Measurements from ENCODE around the gene BCL2L13. TPM values are rescaled to one million over a fixed set of nuclear protein-coding genes. Genes with fewer than 3 reads are reported as not detected.

The BCL2L13 gene
- polyA plus RNA-seq, 1 donor (not counting 4 experiments of a cell fraction or from before 2014, with no cell fraction given) = 51.0 TPM

GRCh38 chr22:17710023-17710422 lies 71.5 kb downstream of the BCL2L13 start:
- Histone ChIP-seq H3K9me1 (ENCODE audit: control insufficient read depth, extremely low read depth, insufficient read depth, low read length) (no peaks in the 10 kb centered on the region), H3K4me3 (ENCODE audit: control insufficient read depth in 2 of 3, extremely low read depth in 1 of 3, insufficient read depth in 2 of 3, low read depth in 1 of 3, low read length in 3 of 3) (no peak overlapping the region)

GRCh38 chr22:17712441-17712840 lies 73.9 kb downstream of the BCL2L13 start:
- dilution Hi-C loops (cut with MboI; ENCODE audit: extremely low pct_ligation_motif_present, low sequenced_read_pairs) = no loop called here
- H3K4me2 ChIP-seq (ENCODE audit: control insufficient read depth, extremely low read depth, insufficient read depth, low read depth, low read length) = no peak overlapping the region
- H3K9me3 ChIP-seq (ENCODE audit: control insufficient read depth, low read depth, low read length) = no peaks in the 10 kb centered on the region
- no peaks in the 10 kb centered on the region for H3K4me1 ChIP-seq (ENCODE audit: control insufficient read depth, extremely low read depth, insufficient read depth, low read length)
- no peaks in the 10 kb centered on the region for H3K9me1 ChIP-seq (ENCODE audit: control insufficient read depth, extremely low read depth, insufficient read depth, low read length)
- no peaks in the 10 kb centered on the region for H4K20me1 ChIP-seq (ENCODE audit: control insufficient read depth, extremely low read depth, insufficient read depth, low read length)
- H3K79me2 ChIP-seq (ENCODE audit: control insufficient read depth, insufficient read depth, low read length) = peaks cover 4% of the 10 kb centered on the region
- no peak overlapping the region for H3K4me3 ChIP-seq (ENCODE audit: control insufficient read depth in 2 of 3, extremely low read depth in 1 of 3, insufficient read depth in 2 of 3, low read depth in 1 of 3, low read length in 3 of 3)
- no peaks in the 10 kb centered on the region for H3K27me3 ChIP-seq (ENCODE audit: control insufficient read depth, extremely low read depth, insufficient read depth, low read length)
- no peak overlapping the region for H3K27ac ChIP-seq (ENCODE audit: control insufficient read depth, insufficient read depth, low read length)
- TF ChIP-seq CTCF (optimal IDR thresholded peaks at IDR 0.05 in 1 of 3, IDR thresholded peaks at IDR 0.05 in 1 of 3, conservative IDR thresholded peaks at IDR 0.05 in 1 of 3; ENCODE audit: extremely low read depth in 1 of 3, insufficient read depth in 2 of 3, low read length in 3 of 3) (no peak), EZH2 (IDR thresholded peaks at IDR 0.05; ENCODE audit: low read length) (no peak)
- no peak overlapping the region for H2AFZ ChIP-seq (ENCODE audit: control insufficient read depth, low read length)
- H3K36me3 ChIP-seq (ENCODE audit: control insufficient read depth in 2 of 2, extremely low read depth in 1 of 2, insufficient read depth in 2 of 2, low read length in 2 of 2) = peaks cover 0 to 5% of the 10 kb centered on the region in 2 experiments
- FAIRE-seq (no peak), DNase-seq (ENCODE audit: low read depth, low spot score) (no peak)
- no peak overlapping the region for H3K9ac ChIP-seq (ENCODE audit: control insufficient read depth, extremely low read depth, insufficient read depth, low read length)

More at GRCh38 chr22:17710023-17710422, 71.5 kb downstream of the BCL2L13 start:
- no peak for FAIRE-seq
- Histone ChIP-seq H3K9me3 (ENCODE audit: control insufficient read depth, low read depth, low read length) (no peaks in the 10 kb centered on the region), H2AFZ (ENCODE audit: control insufficient read depth, low read length) (no peak overlapping the region), H4K20me1 (ENCODE audit: control insufficient read depth, extremely low read depth, insufficient read depth, low read length) (no peaks in the 10 kb centered on the region), H3K27ac (ENCODE audit: control insufficient read depth, insufficient read depth, low read length) (no peak overlapping the region), H3K79me2 (ENCODE audit: control insufficient read depth, insufficient read depth, low read length) (peaks cover 4% of the 10 kb centered on the region), H3K36me3 (ENCODE audit: control insufficient read depth in 2 of 2, extremely low read depth in 1 of 2, insufficient read depth in 2 of 2, low read length in 2 of 2) (peaks cover 5 to 8% of the 10 kb centered on the region in 2 experiments), H3K4me2 (ENCODE audit: control insufficient read depth, extremely low read depth, insufficient read depth, low read depth, low read length) (no peak overlapping the region), H3K27me3 (ENCODE audit: control insufficient read depth, extremely low read depth, insufficient read depth, low read length) (no peaks in the 10 kb centered on the region), H3K4me1 (ENCODE audit: control insufficient read depth, extremely low read depth, insufficient read depth, low read length) (peaks cover 15% of the 10 kb centered on the region), H3K9ac (ENCODE audit: control insufficient read depth, extremely low read depth, insufficient read depth, low read length) (no peak overlapping the region)
- TF ChIP-seq CTCF (optimal IDR thresholded peaks at IDR 0.05 in 1 of 3, IDR thresholded peaks at IDR 0.05 in 1 of 3, conservative IDR thresholded peaks at IDR 0.05 in 1 of 3; ENCODE audit: extremely low read depth in 1 of 3, insufficient read depth in 2 of 3, low read length in 3 of 3) (no peak), EZH2 (IDR thresholded peaks at IDR 0.05; ENCODE audit: low read length) (no peak)
- no peak for DNase-seq (ENCODE audit: low read depth, low spot score)
- dilution Hi-C loops (cut with MboI; ENCODE audit: extremely low pct_ligation_motif_present, low sequenced_read_pairs) = no loop called here
